Caco-2 (cell line): Measurements from ENCODE around the gene C1orf52. TPM values are rescaled to one million over a fixed set of nuclear protein-coding genes. Genes with fewer than 3 reads are reported as not detected.

Source experiments
- BruUV-seq: library from RNA; stranded (reverse); fragments of 400-500 nt; replicated peaks from 2 replicates; lab custom pipeline; 2021; lab: Mats Ljungman, UMichigan
- CTCF ChIA-PET: fragments of 300-600 bp; sonication (Branson Sonifier 250); formaldehyde crosslinking; loops from one replicate; lab custom pipeline; 2022; ENCODE audit warnings: antibody characterized with exemption; lab: Charles Lee
- POLR2A ChIA-PET: fragments of 300-600 bp; sonication (Branson Sonifier 250); formaldehyde crosslinking; loops from one replicate; lab custom pipeline; 2022; ENCODE audit warnings: antibody characterized with exemption; lab: Charles Lee
- DNase-seq, 2 experiments: peaks; one replicate each; pipeline versions ENCODE4 v3.0.0 to v3.0.0-alpha.2; 2020 to 2022
- H3K27me3 ChIP-seq: replicated peaks from 2 replicates; pipeline ENCODE4 v1.6.0; 2011; ENCODE audit warnings: low read length; ENCODE audit not compliant: control insufficient read depth, insufficient read depth
- H3K36me3 ChIP-seq: 2 replicates; pipeline ENCODE4 v1.5.1; 2011; ENCODE audit warnings: low read length; ENCODE audit not compliant: control insufficient read depth, insufficient read depth
- H3K4me1 ChIP-seq: fragments of 250-450 bp; sonication (Bioruptor Pico); 2 replicates; pipeline ENCODE4 v1.5.1; 2020; ENCODE audit warnings: mild to moderate bottlenecking
- H3K4me3 ChIP-seq: 2 replicates; pipeline ENCODE4 v1.5.1; 2011; ENCODE audit warnings: low read depth, mild to moderate bottlenecking, control low read depth, low read length
- H3K9me3 ChIP-seq: fragments of 250-450 bp; sonication (Bioruptor Pico); 2 replicates; pipeline ENCODE4 v1.5.1; 2020; ENCODE audit warnings: mild to moderate bottlenecking, moderate library complexity
- H3K27ac Mint-ChIP-seq: one replicate; pipeline ENCODE4 v1.8.0; 2022; ENCODE audit warnings: mixed read lengths; ENCODE audit not compliant: unreplicated experiment
- H3K27me3 Mint-ChIP-seq: one replicate; pipeline ENCODE4 v1.8.0; 2022; ENCODE audit warnings: mixed read lengths; ENCODE audit not compliant: insufficient read depth, unreplicated experiment
- H3K36me3 Mint-ChIP-seq: one replicate; pipeline ENCODE4 v1.8.0; 2022; ENCODE audit warnings: mild to moderate bottlenecking, mixed read lengths; ENCODE audit not compliant: insufficient read depth, unreplicated experiment
- H3K4me1 Mint-ChIP-seq: one replicate; pipeline ENCODE4 v1.8.0; 2022; ENCODE audit warnings: low read depth, mixed read lengths; ENCODE audit not compliant: unreplicated experiment
- H3K4me3 Mint-ChIP-seq: one replicate; pipeline ENCODE4 v1.8.0; 2022; ENCODE audit warnings: mild to moderate bottlenecking, moderate library complexity, mixed read lengths; ENCODE audit not compliant: unreplicated experiment
- H3K9me3 Mint-ChIP-seq: one replicate; pipeline ENCODE4 v1.8.0; 2022; ENCODE audit warnings: mixed read lengths; ENCODE audit not compliant: unreplicated experiment
- CTCF ChIP-seq, 2 experiments: fragments of 200-600 bp in 1 of 2; IDR thresholded peaks; 1 replicate in 1 of 2; 2 replicates in 1 of 2; pipeline versions ENCODE4 v1.5.1 to v1.8.0; 2011 to 2022; ENCODE audit warnings: antibody characterized with exemption in 1 of 2, control low read depth in 1 of 2, inconsistent platforms in 1 of 2, low read depth in 1 of 2, low read length in 1 of 2, mild to moderate bottlenecking in 1 of 2, moderate library complexity in 1 of 2; ENCODE audit not compliant: insufficient read depth in 1 of 2, severe bottlenecking in 1 of 2, unreplicated experiment in 1 of 2
- intact Hi-C: fragments of 100-400 bp; cut with micrococcal nuclease; formaldehyde crosslinking; loops from one replicate; pipeline ENCODE4 v1.10.0; 2022; ENCODE audit not compliant: unreplicated experiment
- total RNA-seq: library from RNA; stranded (reverse); gene quantifications from 2 replicates; pipeline ENCODE4 v1.2.3, GENCODE V29; 2022

C1orf52 gene
- total RNA-seq, 1 experiment from 2014 or later, result 30.4 TPM

- Mint-ChIP-seq H3K36me3 (no peaks in the 10 kb centered on the region), H3K9me3 (peaks cover 23% of the 10 kb centered on the region), H3K4me3 (no peak overlapping the region), H3K27ac (no peak overlapping the region), H3K4me1 (peaks cover 18% of the 10 kb centered on the region), H3K27me3 (no peaks in the 10 kb centered on the region)
- Histone ChIP-seq H3K9me3 (no peaks in the 10 kb centered on the region), H3K36me3 (no peaks in the 10 kb centered on the region), H3K4me3 (no peak overlapping the region), H3K4me1 (peaks cover 31% of the 10 kb centered on the region), H3K27me3 (no peaks in the 10 kb centered on the region)
- intact Hi-C loops, result no loop called here
- CTCF ChIA-PET, result no interaction called here
- no TSS peak for BruUV-seq
- POLR2A ChIA-PET, result no interaction called here
- TF ChIP-seq CTCF (IDR thresholded peaks at IDR 0.05; ENCODE audit: insufficient read depth in 1 of 2, low read depth in 1 of 2, low read length in 1 of 2, severe bottlenecking in 1 of 2, unreplicated experiment in 1 of 2), result no peak
- DNase-seq, result no peak
Observed at GRCh38 chr1:85245456-85245855, 14.0 kb downstream of the C1orf52 start.

GRCh38 chr1:85244271-85245061 lies 15.0 kb downstream of the C1orf52 start:
- POLR2A ChIA-PET, result no interaction called here
- H3K27me3 Mint-ChIP-seq, result no peaks in the 10 kb centered on the region
- H3K36me3 ChIP-seq, result no peaks in the 10 kb centered on the region
- CTCF ChIA-PET, result interaction anchor here (1.2 kb wide), 1 partner anchor 15 kb away, joined by 4 read pairs; the partner anchor contains the start of gene C1orf52
- intact Hi-C loops, result loop anchor here (1.0 kb wide), 1 partner anchor 19 kb away; no protein-coding TSS in a partner anchor
- H3K4me1 Mint-ChIP-seq, result peaks cover 18% of the 10 kb centered on the region
- H3K27ac Mint-ChIP-seq, result no peak overlapping the region
- BruUV-seq, result no TSS peak
- H3K36me3 Mint-ChIP-seq, result no peaks in the 10 kb centered on the region
- TF ChIP-seq CTCF (IDR thresholded peaks at IDR 0.05; ENCODE audit: insufficient read depth in 1 of 2, low read depth in 1 of 2, low read length in 1 of 2, severe bottlenecking in 1 of 2, unreplicated experiment in 1 of 2), result no peak
- no peaks in the 10 kb centered on the region for H3K27me3 ChIP-seq
- H3K9me3 Mint-ChIP-seq, result peaks cover 13% of the 10 kb centered on the region
- no peak overlapping the region for H3K4me3 Mint-ChIP-seq
- DNase-seq, result no peak
- no peak overlapping the region for H3K4me3 ChIP-seq
- H3K9me3 ChIP-seq, result no peaks in the 10 kb centered on the region
- H3K4me1 ChIP-seq, result peaks cover 38% of the 10 kb centered on the region

GRCh38 chr1:85243372-85243771 lies 16.1 kb downstream of the C1orf52 start:
- H3K27ac Mint-ChIP-seq, result no peak overlapping the region
- no peak overlapping the region for H3K4me3 ChIP-seq
- H3K27me3 ChIP-seq, result no peaks in the 10 kb centered on the region
- TF ChIP-seq CTCF (IDR thresholded peaks at IDR 0.05; ENCODE audit: insufficient read depth in 1 of 2, low read depth in 1 of 2, low read length in 1 of 2, severe bottlenecking in 1 of 2, unreplicated experiment in 1 of 2), result no peak
- H3K4me1 ChIP-seq, result peaks cover 38% of the 10 kb centered on the region
- ChIA-PET POLR2A (no interaction called here), CTCF (no interaction called here)
- no peaks in the 10 kb centered on the region for H3K36me3 Mint-ChIP-seq
- H3K4me1 Mint-ChIP-seq, result peaks cover 18% of the 10 kb centered on the region
- no peaks in the 10 kb centered on the region for H3K27me3 Mint-ChIP-seq
- H3K36me3 ChIP-seq, result no peaks in the 10 kb centered on the region
- no peak overlapping the region for H3K4me3 Mint-ChIP-seq
- H3K9me3 Mint-ChIP-seq, result peaks cover 9% of the 10 kb centered on the region
- intact Hi-C loops, result no loop called here
- DNase-seq, result no peak
- H3K9me3 ChIP-seq, result no peaks in the 10 kb centered on the region
- BruUV-seq, result no TSS peak
